NCI-H1417 (cell line): ENCODE data around the gene FGFBP1.

Experiments
- DNase-seq, 3 experiments: peaks; one replicate each; lab custom pipeline; 2025; lab: John Stamatoyannopoulos, UW

FGFBP1 gene

GRCh38 chr4:15912961-15913630, 25.4 kb downstream of the FGFBP1 start:
- no peak for DNase-seq

GRCh38 chr4:15912236-15912635, 26.3 kb downstream of the FGFBP1 start:
- DNase-seq: no peak

GRCh38 chr4:15910155-15910940, 28.2 kb downstream of the FGFBP1 start:
- DNase-seq: no peak

- no peak for DNase-seq
Measured at GRCh38 chr4:15907430-15907829, 31.1 kb downstream of the FGFBP1 start.

GRCh38 chr4:15906020-15906443, 32.5 kb downstream of the FGFBP1 start:
- DNase-seq: peak; percentile 29 to 46 (median 43)

- DNase-seq: no peak
Measured at GRCh38 chr4:15902746-15903145, 35.8 kb downstream of the FGFBP1 start.

- no peak for DNase-seq
Measured at GRCh38 chr4:15901998-15902397, 36.5 kb downstream of the FGFBP1 start.

GRCh38 chr4:15901007-15901406, 37.5 kb downstream of the FGFBP1 start:
- no peak for DNase-seq

GRCh38 chr4:15899511-15899910, 39.0 kb downstream of the FGFBP1 start:
- no peak for DNase-seq

GRCh38 chr4:15898902-15899301, 39.6 kb downstream of the FGFBP1 start:
- no peak for DNase-seq

- DNase-seq: no peak
Measured at GRCh38 chr4:15897577-15897976, 41.0 kb downstream of the FGFBP1 start.

- DNase-seq: no peak
Measured at GRCh38 chr4:15894921-15895916, 43.3 kb downstream of the FGFBP1 start.

GRCh38 chr4:15894393-15894792, 44.1 kb downstream of the FGFBP1 start:
- DNase-seq: no peak

GRCh38 chr4:15893962-15894361, 44.6 kb downstream of the FGFBP1 start:
- no peak for DNase-seq

- peak in 1 of 3 experiments; percentile 3 for DNase-seq
Measured at GRCh38 chr4:15891312-15891711, 47.2 kb downstream of the FGFBP1 start.

GRCh38 chr4:15890246-15890829, 48.2 kb downstream of the FGFBP1 start:
- DNase-seq: no peak

- no peak for DNase-seq
Measured at GRCh38 chr4:15888515-15888914, 50.0 kb downstream of the FGFBP1 start.
